GM10847 (cell line): ENCODE data around the gene UQCR10.

Experiments
- POLR2A ChIP-seq: IDR thresholded peaks from 2 replicates; pipeline ENCODE4 v1.6.1; 2011; ENCODE audit not compliant: insufficient read length; ENCODE audit errors: extremely low read depth

The UQCR10 gene

GRCh38 chr22:29767171-29768051 lies at the start of gene UQCR10:
Gene UQCR10 (plus strand): TSS chr22:29767369. CDS start chr22:29767399, 30 bp downstream.
- peak; percentile 85 for TF ChIP-seq POLR2A

- no peak for TF ChIP-seq POLR2A
Measured at GRCh38 chr22:29717789-29718188, 49.4 kb upstream of the UQCR10 start.

- no peak for TF ChIP-seq POLR2A
Measured at GRCh38 chr22:29718949-29719898, 47.9 kb upstream of the UQCR10 start.

GRCh38 chr22:29719899-29720645 lies 47.1 kb upstream of the UQCR10 start, which contains the start of gene CABP7:
Gene CABP7 (plus strand): TSS chr22:29720003. CDS start chr22:29720425, 422 bp downstream.
- no peak for TF ChIP-seq POLR2A

- TF ChIP-seq POLR2A, result no peak
Measured at GRCh38 chr22:29720811-29721323, 46.3 kb upstream of the UQCR10 start.

- TF ChIP-seq POLR2A, result no peak
Measured at GRCh38 chr22:29722151-29722550, 45.0 kb upstream of the UQCR10 start.

GRCh38 chr22:29722587-29722986 lies 44.6 kb upstream of the UQCR10 start:
- no peak for TF ChIP-seq POLR2A

- no peak for TF ChIP-seq POLR2A
Measured at GRCh38 chr22:29723766-29724165, 43.4 kb upstream of the UQCR10 start.

GRCh38 chr22:29724843-29725242 lies 42.3 kb upstream of the UQCR10 start:
- TF ChIP-seq POLR2A, result no peak

GRCh38 chr22:29726106-29726505 lies 41.1 kb upstream of the UQCR10 start:
- TF ChIP-seq POLR2A, result no peak

- TF ChIP-seq POLR2A, result no peak
Measured at GRCh38 chr22:29726512-29727130, 40.5 kb upstream of the UQCR10 start.

GRCh38 chr22:29727131-29727523 lies 40.0 kb upstream of the UQCR10 start:
- no peak for TF ChIP-seq POLR2A

GRCh38 chr22:29729161-29729560 lies 38.0 kb upstream of the UQCR10 start:
- no peak for TF ChIP-seq POLR2A

- no peak for TF ChIP-seq POLR2A
Measured at GRCh38 chr22:29731058-29731850, 35.9 kb upstream of the UQCR10 start.

- no peak for TF ChIP-seq POLR2A
Measured at GRCh38 chr22:29732883-29733282, 34.3 kb upstream of the UQCR10 start.
